SU-DHL-6 (cell line): ENCODE measurements around the gene TMA16.

ENCODE experiments used
- EZH2phosphoT487 ChIP-seq: fragments of 200-600 bp; sonication (generic), shearing (Covaris generic); conservative IDR thresholded peaks from 2 replicates; pipeline ENCODE4 v1.6.1; 2018; ENCODE audit warnings: mild to moderate bottlenecking, antibody characterized with exemption, low read length, moderate library complexity, mixed read lengths
- TF ChIP-seq, protein P1 (sequence below): fragments of 200-600 bp; sonication (generic); IDR thresholded peaks from one replicate; pipeline ENCODE4 v1.5.1; 2017; ENCODE audit warnings: antibody characterized with exemption, mild to moderate bottlenecking, low read length, moderate library complexity; ENCODE audit not compliant: insufficient read depth, poor library complexity, severe bottlenecking

DNA sequence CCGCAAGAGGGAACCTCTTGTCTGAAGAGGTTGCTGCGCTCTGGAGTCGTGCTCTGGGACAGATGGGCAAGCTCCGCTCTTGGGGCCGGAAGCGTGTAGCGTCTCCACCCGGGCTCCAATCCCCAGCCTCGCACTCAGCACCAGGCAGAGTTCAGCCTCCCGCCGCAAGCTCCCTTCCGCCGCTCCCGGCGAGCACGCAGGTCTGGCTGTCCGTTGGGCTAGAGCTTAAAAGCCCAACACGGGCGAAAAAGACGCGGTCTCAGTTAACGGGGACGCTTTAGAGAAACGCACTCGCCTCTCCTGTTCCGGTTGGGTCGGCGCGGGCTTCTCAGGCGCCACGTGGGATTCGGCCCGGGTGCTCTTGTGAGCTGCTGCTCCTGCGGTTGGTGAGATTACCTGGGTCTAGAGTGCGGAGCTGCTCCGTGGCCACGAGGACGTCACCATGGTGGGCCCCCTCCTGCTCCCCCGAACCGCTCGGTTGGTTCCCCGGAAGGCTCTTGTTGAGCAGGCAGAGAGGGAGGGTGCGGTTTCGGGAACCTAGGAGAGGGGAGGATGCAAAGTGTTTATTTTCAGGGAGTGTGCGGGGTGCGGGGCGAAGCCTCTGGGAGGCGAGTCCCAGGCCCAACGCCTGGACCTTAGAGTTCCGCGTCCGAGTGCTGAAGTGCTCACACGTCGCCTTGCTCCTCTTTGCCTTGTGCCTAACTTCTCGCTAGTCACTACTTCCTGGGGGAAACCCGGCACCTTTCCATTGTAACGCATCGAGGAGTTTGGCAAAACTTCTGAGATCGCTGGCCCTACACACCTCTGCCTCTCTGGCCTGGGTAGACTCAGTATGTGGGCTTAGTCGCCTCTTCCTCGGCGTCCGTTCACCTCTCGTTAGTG, at the start of gene TMA16:
- TF ChIP-seq, protein P1, sequence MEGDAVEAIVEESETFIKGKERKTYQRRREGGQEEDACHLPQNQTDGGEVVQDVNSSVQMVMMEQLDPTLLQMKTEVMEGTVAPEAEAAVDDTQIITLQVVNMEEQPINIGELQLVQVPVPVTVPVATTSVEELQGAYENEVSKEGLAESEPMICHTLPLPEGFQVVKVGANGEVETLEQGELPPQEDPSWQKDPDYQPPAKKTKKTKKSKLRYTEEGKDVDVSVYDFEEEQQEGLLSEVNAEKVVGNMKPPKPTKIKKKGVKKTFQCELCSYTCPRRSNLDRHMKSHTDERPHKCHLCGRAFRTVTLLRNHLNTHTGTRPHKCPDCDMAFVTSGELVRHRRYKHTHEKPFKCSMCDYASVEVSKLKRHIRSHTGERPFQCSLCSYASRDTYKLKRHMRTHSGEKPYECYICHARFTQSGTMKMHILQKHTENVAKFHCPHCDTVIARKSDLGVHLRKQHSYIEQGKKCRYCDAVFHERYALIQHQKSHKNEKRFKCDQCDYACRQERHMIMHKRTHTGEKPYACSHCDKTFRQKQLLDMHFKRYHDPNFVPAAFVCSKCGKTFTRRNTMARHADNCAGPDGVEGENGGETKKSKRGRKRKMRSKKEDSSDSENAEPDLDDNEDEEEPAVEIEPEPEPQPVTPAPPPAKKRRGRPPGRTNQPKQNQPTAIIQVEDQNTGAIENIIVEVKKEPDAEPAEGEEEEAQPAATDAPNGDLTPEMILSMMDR: no peak
- no peak for TF ChIP-seq EZH2phosphoT487
